GM12878 (cell line): Measurements from ENCODE around the gene PARP1. TPM values are rescaled to one million over a fixed set of nuclear protein-coding genes. Genes with fewer than 3 reads are reported as not detected.

ENCODE experiments used
- ATAC-seq: fragments of 200-7000 bp; cut with Tn5 transposase; 3 replicates; pipeline ENCODE4 v1.9.1; 2020; ENCODE audit warnings: mild to moderate bottlenecking, moderate library complexity
- BruUV-seq: library from RNA; stranded (reverse); fragments of 400-500 nt; replicated peaks from 2 replicates; lab custom pipeline; 2021; lab: Mats Ljungman, UMichigan
- CTCF ChIA-PET: fragments of 300-600 bp; sonication (Branson Sonifier 250); formaldehyde crosslinking; extraction: SDS; loops from one replicate; lab custom pipeline; 2021; ENCODE audit warnings: inconsistent platforms; lab: Yijun Ruan, JAX
- POLR2A ChIA-PET: fragments of 350-600 bp; formaldehyde crosslinking; extraction: SDS; loops from one replicate; lab custom pipeline; 2021; ENCODE audit warnings: inconsistent platforms; lab: Charles Lee
- RAD21 ChIA-PET: fragments of 300-600 bp; sonication (Branson Sonifier 250); formaldehyde crosslinking; loops from one replicate; lab custom pipeline; 2023; ENCODE audit warnings: antibody characterized with exemption; ENCODE audit not compliant: unreplicated experiment; lab: Charles Lee
- SMC1A ChIA-PET: fragments of 300-600 bp; sonication (Branson Sonifier 250); formaldehyde crosslinking; loops from one replicate; lab custom pipeline; 2023; ENCODE audit not compliant: unreplicated experiment, uncharacterized antibody; lab: Charles Lee
- DNase-seq: peaks from one replicate; pipeline ENCODE4 v3.0.0-alpha.2; 2011; ENCODE audit warnings: low read depth, low spot score
- FAIRE-seq: peaks from 3 replicates; lab custom pipeline; 2011; peaks lifted over from hg19 to GRCh38; lab: Jason Lieb, UNC
- H2AFZ ChIP-seq: 2 replicates; pipeline ENCODE4 v1.6.0; 2011; ENCODE audit warnings: low read depth, low read length, control low read depth; ENCODE audit not compliant: control insufficient read depth
- H3K27ac ChIP-seq: 2 replicates; pipeline ENCODE4 v1.5.1; 2011; ENCODE audit warnings: control low read depth; ENCODE audit not compliant: control insufficient read depth, insufficient read depth
- H3K27me3 ChIP-seq, 2 experiments: replicated peaks in 1 of 2; 2 replicates each; pipeline versions ENCODE4 v1.6.0 to v1.6.1; 2011; ENCODE audit warnings: low read length in 1 of 2; ENCODE audit not compliant: control insufficient read depth in 2 of 2, insufficient read depth in 2 of 2
- H3K36me3 ChIP-seq, 2 experiments: 2 replicates each; pipeline ENCODE4 v1.5.1; 2011; ENCODE audit warnings: low read length in 1 of 2; ENCODE audit not compliant: control insufficient read depth in 2 of 2, insufficient read depth in 2 of 2
- H3K4me1 ChIP-seq: 2 replicates; pipeline ENCODE4 v1.6.1; 2011; ENCODE audit warnings: mild to moderate bottlenecking, low read length, moderate library complexity, mixed read lengths; ENCODE audit not compliant: control insufficient read depth, insufficient read depth
- H3K4me2 ChIP-seq: 2 replicates; pipeline ENCODE4 v1.6.0; 2011; ENCODE audit warnings: control low read depth; ENCODE audit not compliant: control insufficient read depth, insufficient read depth
- H3K4me3 ChIP-seq: fragments of 200-600 bp; sonication (generic); 2 replicates; pipeline ENCODE4 v1.5.1; 2016
- H3K79me2 ChIP-seq: 2 replicates; pipeline ENCODE4 v1.6.0; 2011; ENCODE audit warnings: low read length; ENCODE audit not compliant: control insufficient read depth, insufficient read depth
- H3K9ac ChIP-seq: 2 replicates; pipeline ENCODE4 v1.8.0; 2011; ENCODE audit warnings: low read length, control low read depth, mixed read lengths; ENCODE audit not compliant: control insufficient read depth, insufficient read depth
- H3K9me3 ChIP-seq: replicated peaks from 3 replicates; pipeline ENCODE4 v1.5.1; 2011; ENCODE audit warnings: mild to moderate bottlenecking, low read length; ENCODE audit not compliant: control insufficient read depth, insufficient read depth
- H4K20me1 ChIP-seq: 2 replicates; pipeline ENCODE4 v1.6.0; 2011; ENCODE audit not compliant: control insufficient read depth, insufficient read depth
- ASH2L ChIP-seq: fragments of 300-600, 200-600 bp; sonication (generic); IDR thresholded peaks from 2 replicates; pipeline ENCODE4 v1.6.1; 2017; ENCODE audit warnings: low read depth, mild to moderate bottlenecking, borderline replicate concordance
- HDAC2 ChIP-seq: fragments of 200-600 bp; sonication (generic); IDR thresholded peaks from 2 replicates; pipeline ENCODE4 v1.6.1; 2017
- KLF5 ChIP-seq: fragments of 450-650 bp; IDR thresholded peaks from 2 replicates; pipeline ENCODE4 v1.6.1; 2014; ENCODE audit warnings: mild to moderate bottlenecking; ENCODE audit not compliant: partially characterized antibody
- MEF2A ChIP-seq: IDR thresholded peaks from 2 replicates; pipeline ENCODE4 v1.6.1; 2011; ENCODE audit warnings: low read depth, mild to moderate bottlenecking, low read length, moderate library complexity; ENCODE audit not compliant: insufficient read depth
- MEF2B ChIP-seq: fragments of 450-650 bp; IDR thresholded peaks from 2 replicates; pipeline ENCODE4 v1.6.1; 2018; ENCODE audit warnings: mild to moderate bottlenecking, moderate library complexity; ENCODE audit not compliant: partially characterized antibody, poor library complexity, severe bottlenecking
- MYC ChIP-seq: IDR thresholded peaks from 2 replicates; pipeline ENCODE4 v1.6.1; 2011; ENCODE audit warnings: mild to moderate bottlenecking, low read length, moderate library complexity, inconsistent platforms; ENCODE audit not compliant: insufficient read depth, insufficient replicate concordance, insufficient read length, severe bottlenecking
- NFYA ChIP-seq: IDR thresholded peaks from 2 replicates; pipeline ENCODE4 v1.6.1; 2011; ENCODE audit warnings: low read depth, mild to moderate bottlenecking, low read length, improper control_type of control experiment, borderline replicate concordance
- POU2F2 ChIP-seq: IDR thresholded peaks from 3 replicates; pipeline ENCODE4 v1.6.1; 2011; ENCODE audit warnings: low read depth, mild to moderate bottlenecking, low read length, borderline replicate concordance
- SP1 ChIP-seq: IDR thresholded peaks from one replicate; pipeline ENCODE4 v1.6.1; 2011; ENCODE audit warnings: low read depth, low read length
- TBL1XR1 ChIP-seq: IDR thresholded peaks from 2 replicates; pipeline ENCODE4 v1.6.1; 2012; ENCODE audit warnings: low read depth, low read length, improper control_type of control experiment
- WRNIP1 ChIP-seq: IDR thresholded peaks from 2 replicates; pipeline ENCODE4 v1.6.1; 2011; ENCODE audit warnings: low read depth, low read length, improper control_type of control experiment, borderline replicate concordance
- ZSCAN29 ChIP-seq: fragments of 450-650 bp; IDR thresholded peaks from 2 replicates; pipeline ENCODE4 v1.6.1; 2017; ENCODE audit warnings: mild to moderate bottlenecking, moderate library complexity
- WGBS: methylation state at CpG from one replicate; pipeline ENCODE4 v1.1.6; 2016; ENCODE audit warnings: low lambda C conversion rate; ENCODE audit not compliant: insufficient replicate concordance, insufficient coverage; ENCODE audit errors: missing lambda C conversion rate; 5-methylcytosine and 5-hydroxymethylcytosine counted together
- in situ Hi-C: fragments of 300-500 bp; cut with MboI; formaldehyde crosslinking; loops from 9 replicates; pipeline ENCODE4 v1.14.3; 2018; ENCODE audit warnings: mixed read lengths
- intact Hi-C: fragments of 100-400 bp; cut with micrococcal nuclease; formaldehyde crosslinking; loops from one replicate; pipeline ENCODE4 v1.14.2; 2022; ENCODE audit not compliant: unreplicated experiment
- polyA plus RNA-seq, 11 experiments: library from polyadenylated mRNA; depleted of rRNA in 4 of 11; unstranded in 6 of 11; stranded (reverse) in 5 of 11; fragments of >200 nt; fragmentation: Nextera tagmentation in 4 of 11; fragmentation: Illumina TruSeq in 1 of 11; extraction: Ambion mirVana in 4 of 11; extraction: Trizol in 1 of 11; gene quantifications; 1 replicate in 1 of 11; 2 replicates in 10 of 11; pipeline versions ENCODE4 v1.2.1 to v1.2.3, GENCODE V29; 2011 to 2016; ENCODE audit warnings: inconsistent platforms in 2 of 11, missing spikeins in 2 of 11, low read depth in 1 of 11
- total RNA-seq, 4 experiments: library from RNA; depleted of rRNA in 3 of 4; stranded (reverse); fragments of >200 nt in 3 of 4; fragmentation: Illumina TruSeq in 1 of 4; extraction: Trizol in 1 of 4; gene quantifications; 2 replicates each; pipeline versions ENCODE4 v1.2.1 to v1.2.3, GENCODE V29; 2013 to 2021
- TF ChIP-seq, protein P1 (sequence below): fragments of 450-650 bp; IDR thresholded peaks from 2 replicates; pipeline ENCODE4 v1.6.1; 2016; ENCODE audit warnings: mild to moderate bottlenecking, moderate library complexity, borderline replicate concordance
- TF ChIP-seq, protein P2 (sequence below): fragments of 450-650 bp; IDR thresholded peaks from 2 replicates; pipeline ENCODE4 v1.6.1; 2016; ENCODE audit warnings: mild to moderate bottlenecking
- TF ChIP-seq, protein P3 (sequence below): fragments of 450-650 bp; IDR thresholded peaks from 2 replicates; pipeline ENCODE4 v1.6.1; 2016; ENCODE audit warnings: mild to moderate bottlenecking
- TF ChIP-seq, protein P4 (sequence below): IDR thresholded peaks from 2 replicates; pipeline ENCODE4 v1.6.1; 2011; ENCODE audit warnings: borderline replicate concordance, low read depth, mild to moderate bottlenecking, moderate library complexity, mixed read lengths, low read length; ENCODE audit not compliant: insufficient read depth; ENCODE audit errors: extremely low read length

Gene PARP1
- total and polyA plus RNA-seq, 10 of the 15 experiments (the other 5 are each of a cell fraction or from before 2014, with no cell fraction given): 113 to 287 (median 265) TPM

DNA sequence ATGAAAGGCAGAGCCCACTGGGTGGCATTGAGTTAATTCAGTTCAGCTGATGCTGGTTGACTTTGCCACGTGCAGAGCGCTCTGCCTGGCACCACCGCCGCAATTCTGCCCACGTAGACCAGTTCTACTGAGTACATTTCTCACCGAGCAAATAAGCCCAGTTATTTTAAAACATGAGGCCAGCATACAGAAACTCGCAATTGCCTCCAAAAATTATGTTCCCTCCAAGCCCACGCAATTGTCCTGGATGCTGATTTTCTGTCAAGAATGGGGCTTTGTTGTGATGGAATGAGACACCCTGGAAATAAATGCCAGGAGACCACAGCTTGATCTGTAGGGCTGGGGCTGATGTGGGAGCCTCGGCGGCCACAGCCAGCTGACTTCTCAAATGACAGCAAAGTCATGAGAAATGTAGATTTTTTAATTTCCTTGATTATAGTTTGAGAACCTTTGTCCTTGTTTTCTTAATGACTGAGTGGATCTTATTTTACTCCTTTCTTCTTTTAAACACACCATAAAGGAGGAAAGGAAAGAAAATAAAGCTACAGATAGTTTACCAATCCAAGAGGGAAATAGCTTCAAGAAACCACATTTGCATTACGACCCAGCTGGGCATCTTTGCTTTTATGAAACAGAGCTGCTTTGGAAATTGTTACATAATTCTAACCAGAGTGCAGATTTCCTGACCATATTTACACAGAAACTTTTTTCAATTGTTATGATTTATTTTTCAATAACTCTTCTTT is 11.6 kb upstream of the PARP1 start:
- ChIA-PET RAD21 (interaction anchor here (1.0 kb wide), 1 partner anchor 25 kb away, joined by 3 read pairs; no protein-coding TSS in a partner anchor), SMC1A (no interaction called here), CTCF (interaction anchor here (0.8 to 1.8 kb wide), 3 partner anchors 11 to 294 kb away, joined by 3 to 5 read pairs (median 4); partner anchors contain the start of gene PARP1), POLR2A (no interaction called here)
- ATAC-seq: no peak
- H3K4me3 ChIP-seq: no peak overlapping the region
- no peak overlapping the region for H3K27ac ChIP-seq
- TF ChIP-seq TBL1XR1 (no peak), ASH2L (no peak), SP1 (no peak), MYC (no peak), MEF2A (no peak), HDAC2 (no peak), NFYA (no peak), MEF2B (no peak), ZSCAN29 (no peak), WRNIP1 (no peak), KLF5 (no peak), POU2F2 (no peak)
- TF ChIP-seq, protein P1, sequence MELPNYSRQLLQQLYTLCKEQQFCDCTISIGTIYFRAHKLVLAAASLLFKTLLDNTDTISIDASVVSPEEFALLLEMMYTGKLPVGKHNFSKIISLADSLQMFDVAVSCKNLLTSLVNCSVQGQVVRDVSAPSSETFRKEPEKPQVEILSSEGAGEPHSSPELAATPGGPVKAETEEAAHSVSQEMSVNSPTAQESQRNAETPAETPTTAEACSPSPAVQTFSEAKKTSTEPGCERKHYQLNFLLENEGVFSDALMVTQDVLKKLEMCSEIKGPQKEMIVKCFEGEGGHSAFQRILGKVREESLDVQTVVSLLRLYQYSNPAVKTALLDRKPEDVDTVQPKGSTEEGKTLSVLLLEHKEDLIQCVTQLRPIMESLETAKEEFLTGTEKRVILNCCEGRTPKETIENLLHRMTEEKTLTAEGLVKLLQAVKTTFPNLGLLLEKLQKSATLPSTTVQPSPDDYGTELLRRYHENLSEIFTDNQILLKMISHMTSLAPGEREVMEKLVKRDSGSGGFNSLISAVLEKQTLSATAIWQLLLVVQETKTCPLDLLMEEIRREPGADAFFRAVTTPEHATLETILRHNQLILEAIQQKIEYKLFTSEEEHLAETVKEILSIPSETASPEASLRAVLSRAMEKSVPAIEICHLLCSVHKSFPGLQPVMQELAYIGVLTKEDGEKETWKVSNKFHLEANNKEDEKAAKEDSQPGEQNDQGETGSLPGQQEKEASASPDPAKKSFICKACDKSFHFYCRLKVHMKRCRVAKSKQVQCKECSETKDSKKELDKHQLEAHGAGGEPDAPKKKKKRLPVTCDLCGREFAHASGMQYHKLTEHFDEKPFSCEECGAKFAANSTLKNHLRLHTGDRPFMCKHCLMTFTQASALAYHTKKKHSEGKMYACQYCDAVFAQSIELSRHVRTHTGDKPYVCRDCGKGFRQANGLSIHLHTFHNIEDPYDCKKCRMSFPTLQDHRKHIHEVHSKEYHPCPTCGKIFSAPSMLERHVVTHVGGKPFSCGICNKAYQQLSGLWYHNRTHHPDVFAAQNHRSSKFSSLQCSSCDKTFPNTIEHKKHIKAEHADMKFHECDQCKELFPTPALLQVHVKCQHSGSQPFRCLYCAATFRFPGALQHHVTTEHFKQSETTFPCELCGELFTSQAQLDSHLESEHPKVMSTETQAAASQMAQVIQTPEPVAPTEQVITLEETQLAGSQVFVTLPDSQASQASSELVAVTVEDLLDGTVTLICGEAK: no peak
- TF ChIP-seq, protein P2, sequence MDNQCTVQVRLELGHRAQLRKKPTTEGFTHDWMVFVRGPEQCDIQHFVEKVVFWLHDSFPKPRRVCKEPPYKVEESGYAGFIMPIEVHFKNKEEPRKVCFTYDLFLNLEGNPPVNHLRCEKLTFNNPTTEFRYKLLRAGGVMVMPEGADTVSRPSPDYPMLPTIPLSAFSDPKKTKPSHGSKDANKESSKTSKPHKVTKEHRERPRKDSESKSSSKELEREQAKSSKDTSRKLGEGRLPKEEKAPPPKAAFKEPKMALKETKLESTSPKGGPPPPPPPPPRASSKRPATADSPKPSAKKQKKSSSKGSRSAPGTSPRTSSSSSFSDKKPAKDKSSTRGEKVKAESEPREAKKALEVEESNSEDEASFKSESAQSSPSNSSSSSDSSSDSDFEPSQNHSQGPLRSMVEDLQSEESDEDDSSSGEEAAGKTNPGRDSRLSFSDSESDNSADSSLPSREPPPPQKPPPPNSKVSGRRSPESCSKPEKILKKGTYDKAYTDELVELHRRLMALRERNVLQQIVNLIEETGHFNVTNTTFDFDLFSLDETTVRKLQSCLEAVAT: no peak
- TF ChIP-seq, protein P3, sequence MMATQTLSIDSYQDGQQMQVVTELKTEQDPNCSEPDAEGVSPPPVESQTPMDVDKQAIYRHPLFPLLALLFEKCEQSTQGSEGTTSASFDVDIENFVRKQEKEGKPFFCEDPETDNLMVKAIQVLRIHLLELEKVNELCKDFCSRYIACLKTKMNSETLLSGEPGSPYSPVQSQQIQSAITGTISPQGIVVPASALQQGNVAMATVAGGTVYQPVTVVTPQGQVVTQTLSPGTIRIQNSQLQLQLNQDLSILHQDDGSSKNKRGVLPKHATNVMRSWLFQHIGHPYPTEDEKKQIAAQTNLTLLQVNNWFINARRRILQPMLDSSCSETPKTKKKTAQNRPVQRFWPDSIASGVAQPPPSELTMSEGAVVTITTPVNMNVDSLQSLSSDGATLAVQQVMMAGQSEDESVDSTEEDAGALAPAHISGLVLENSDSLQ: no peak
- TF ChIP-seq, protein P4, sequence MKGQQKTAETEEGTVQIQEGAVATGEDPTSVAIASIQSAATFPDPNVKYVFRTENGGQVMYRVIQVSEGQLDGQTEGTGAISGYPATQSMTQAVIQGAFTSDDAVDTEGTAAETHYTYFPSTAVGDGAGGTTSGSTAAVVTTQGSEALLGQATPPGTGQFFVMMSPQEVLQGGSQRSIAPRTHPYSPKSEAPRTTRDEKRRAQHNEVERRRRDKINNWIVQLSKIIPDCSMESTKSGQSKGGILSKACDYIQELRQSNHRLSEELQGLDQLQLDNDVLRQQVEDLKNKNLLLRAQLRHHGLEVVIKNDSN: no peak
- H2AFZ ChIP-seq: no peak overlapping the region
- no TSS peak for BruUV-seq
- intact Hi-C loops: no loop called here
- no peaks in the 10 kb centered on the region for H3K9me3 ChIP-seq
- in situ Hi-C loops: no loop called here
- DNase-seq: no peak
- FAIRE-seq: no peak
- H4K20me1 ChIP-seq: no peaks in the 10 kb centered on the region
- no peaks in the 10 kb centered on the region for H3K36me3 ChIP-seq
- no peaks in the 10 kb centered on the region for H3K27me3 ChIP-seq
- no peak overlapping the region for H3K9ac ChIP-seq
- WGBS: 78% methylated on average over 11 of the region's 11 CpGs
- H3K4me2 ChIP-seq: no peak overlapping the region
- H3K4me1 ChIP-seq: no peaks in the 10 kb centered on the region; the same call in 1 of the 2 replicates
- H3K79me2 ChIP-seq: no peaks in the 10 kb centered on the region
